Neural progenitor cell (in vitro differentiated cells): Measurements from ENCODE around the gene PRM2.

ENCODE experiments used
- EZH2 ChIP-seq: fragments of 200-600 bp; sonication (generic); IDR thresholded peaks from 2 replicates; pipeline ENCODE4 v1.6.1; 2017; ENCODE audit warnings: antibody characterized with exemption, mild to moderate bottlenecking, moderate library complexity
- TF ChIP-seq, protein P1 (sequence below): fragments of 200-600 bp; sonication (generic); IDR thresholded peaks from 2 replicates; pipeline ENCODE4 v1.5.1; 2017; ENCODE audit warnings: antibody characterized with exemption, mild to moderate bottlenecking

DNA sequence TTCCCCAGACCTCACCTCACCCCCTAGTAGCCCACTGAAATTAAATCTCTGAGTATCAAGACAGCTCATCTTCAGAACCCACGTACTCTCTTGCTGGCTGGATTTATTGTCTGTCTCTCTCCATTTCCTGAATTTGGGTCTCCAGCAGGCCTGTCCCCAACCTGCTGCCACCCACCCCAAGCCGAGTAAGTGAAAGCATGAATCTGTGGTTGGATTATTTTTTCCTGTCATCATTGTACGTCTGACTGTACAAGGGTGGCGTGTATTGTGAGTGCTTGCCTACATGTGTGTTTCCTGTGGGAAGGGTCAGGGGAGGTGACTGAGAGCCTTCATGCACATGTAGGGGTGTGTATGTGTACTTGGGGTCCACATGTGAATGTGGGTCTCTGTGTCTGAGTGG, 12.5 kb downstream of the PRM2 start:
- TF ChIP-seq, protein P1, sequence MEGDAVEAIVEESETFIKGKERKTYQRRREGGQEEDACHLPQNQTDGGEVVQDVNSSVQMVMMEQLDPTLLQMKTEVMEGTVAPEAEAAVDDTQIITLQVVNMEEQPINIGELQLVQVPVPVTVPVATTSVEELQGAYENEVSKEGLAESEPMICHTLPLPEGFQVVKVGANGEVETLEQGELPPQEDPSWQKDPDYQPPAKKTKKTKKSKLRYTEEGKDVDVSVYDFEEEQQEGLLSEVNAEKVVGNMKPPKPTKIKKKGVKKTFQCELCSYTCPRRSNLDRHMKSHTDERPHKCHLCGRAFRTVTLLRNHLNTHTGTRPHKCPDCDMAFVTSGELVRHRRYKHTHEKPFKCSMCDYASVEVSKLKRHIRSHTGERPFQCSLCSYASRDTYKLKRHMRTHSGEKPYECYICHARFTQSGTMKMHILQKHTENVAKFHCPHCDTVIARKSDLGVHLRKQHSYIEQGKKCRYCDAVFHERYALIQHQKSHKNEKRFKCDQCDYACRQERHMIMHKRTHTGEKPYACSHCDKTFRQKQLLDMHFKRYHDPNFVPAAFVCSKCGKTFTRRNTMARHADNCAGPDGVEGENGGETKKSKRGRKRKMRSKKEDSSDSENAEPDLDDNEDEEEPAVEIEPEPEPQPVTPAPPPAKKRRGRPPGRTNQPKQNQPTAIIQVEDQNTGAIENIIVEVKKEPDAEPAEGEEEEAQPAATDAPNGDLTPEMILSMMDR = no peak
- no peak for TF ChIP-seq EZH2
